Bone marrow (tissue), 2 donors: ENCODE measurements around the gene CDH4.

Experiments
- DNase-seq, 2 donors: peaks; one replicate each; lab custom pipeline; 2025; lab: John Stamatoyannopoulos, UW

The CDH4 gene

DNA sequence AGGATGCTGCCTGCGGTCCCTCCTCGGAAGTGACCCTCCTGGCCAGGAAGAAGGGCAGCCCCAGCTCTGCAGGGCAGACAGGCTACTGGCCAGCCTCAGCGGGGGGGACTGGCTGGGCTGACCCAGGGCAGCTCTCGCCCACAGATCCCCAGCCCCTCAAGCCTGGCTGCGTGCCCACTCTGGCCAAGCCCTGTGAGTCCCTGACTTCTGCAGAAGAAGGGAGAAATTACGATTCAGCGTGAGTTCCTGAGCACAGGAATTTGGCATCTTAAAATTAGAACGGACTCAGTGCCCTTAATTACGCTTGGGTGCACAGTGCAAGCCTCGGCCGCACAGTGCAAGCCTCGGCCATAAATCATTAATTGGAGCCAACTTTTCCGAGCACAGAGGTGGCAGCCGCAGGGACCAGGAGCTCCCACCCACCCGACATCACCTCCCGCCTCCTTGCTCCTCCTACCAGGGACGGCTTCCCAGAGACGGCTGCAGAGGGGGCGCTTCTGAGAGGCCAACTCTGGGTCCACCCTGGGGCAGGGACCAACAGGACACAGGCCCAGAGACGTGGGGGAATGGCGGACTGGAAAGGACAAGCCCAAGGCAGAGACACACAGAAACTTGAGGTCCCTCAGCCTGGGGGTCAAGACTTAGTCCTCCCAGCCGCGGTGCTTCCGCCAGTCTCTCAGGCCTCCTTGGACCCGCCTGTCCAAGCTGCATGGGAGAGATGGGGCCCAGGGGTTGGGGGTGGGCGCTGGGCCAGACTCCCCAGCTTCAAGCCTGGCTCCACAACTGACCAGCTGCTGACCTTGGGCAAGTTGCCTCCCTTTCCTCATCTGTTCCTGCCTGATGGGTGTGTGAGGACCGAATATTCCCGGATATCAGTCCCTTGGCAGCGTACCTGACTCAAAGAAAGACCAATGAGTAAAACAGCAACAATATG is 648.2 kb downstream of the CDH4 start:
- DNase-seq = no peak

DNA sequence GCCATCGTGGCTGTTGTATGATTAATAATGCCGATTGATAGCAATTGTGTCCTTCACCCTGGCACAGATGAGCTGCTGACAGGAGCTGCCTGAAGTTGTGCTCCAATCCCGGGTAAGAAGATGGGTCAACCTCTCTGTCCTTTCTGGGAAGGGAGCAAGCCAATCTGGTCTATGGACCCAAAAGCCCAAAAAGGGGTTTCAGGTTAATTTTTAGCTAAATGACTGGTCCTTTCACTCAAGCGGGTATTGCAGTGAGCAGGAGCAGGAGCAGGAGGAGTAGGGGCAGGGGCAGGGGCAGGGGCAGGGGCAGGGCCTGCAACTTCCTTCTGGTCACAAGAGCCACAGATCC is 648.9 kb downstream of the CDH4 start:
- no peak for DNase-seq

DNA sequence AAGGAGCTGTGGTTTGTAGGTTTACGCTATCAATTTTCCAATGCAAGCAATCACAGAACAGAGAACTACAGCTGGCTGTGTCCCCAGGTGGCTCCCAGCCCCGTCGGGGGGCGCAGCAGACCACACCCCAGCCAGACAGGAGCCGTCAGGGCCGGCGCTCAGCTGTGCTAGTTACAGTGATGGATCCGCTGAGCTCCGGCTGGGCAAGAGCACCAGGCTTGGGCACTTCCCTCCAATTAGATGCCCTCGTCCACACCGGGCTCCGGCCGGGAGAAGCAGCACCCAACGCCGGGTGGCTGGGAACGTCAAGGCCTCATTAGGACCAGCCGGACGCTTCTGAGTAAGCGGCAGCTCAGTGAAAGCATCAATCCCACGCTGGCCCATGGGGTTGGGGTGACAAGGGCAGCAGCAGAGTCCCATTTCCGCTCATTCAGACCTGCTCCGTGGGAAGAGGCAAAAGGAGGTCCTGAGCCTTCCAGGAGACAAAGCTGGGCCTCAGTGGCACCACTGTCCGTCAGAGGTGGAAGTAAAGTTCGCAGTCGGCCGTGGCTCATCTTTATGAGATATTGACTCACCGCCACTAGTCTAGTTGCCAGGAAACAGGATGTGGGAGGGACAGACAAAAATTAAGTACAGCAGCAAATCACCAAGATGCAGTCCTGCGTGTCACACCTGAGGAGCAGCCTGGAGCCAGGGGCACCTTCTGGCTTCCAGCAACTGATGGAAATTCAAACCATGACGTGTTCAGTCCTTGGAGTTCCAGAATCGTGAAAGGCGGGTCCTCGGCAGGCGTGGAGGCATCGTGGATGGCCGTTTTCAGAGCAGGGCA is 649.5 kb downstream of the CDH4 start:
- no peak for DNase-seq

- no peak for DNase-seq
Measured at GRCh38 chr20:61902221-61902869, 650.3 kb downstream of the CDH4 start.

- no peak for DNase-seq
Measured at GRCh38 chr20:61903575-61904340, 651.7 kb downstream of the CDH4 start.

DNA sequence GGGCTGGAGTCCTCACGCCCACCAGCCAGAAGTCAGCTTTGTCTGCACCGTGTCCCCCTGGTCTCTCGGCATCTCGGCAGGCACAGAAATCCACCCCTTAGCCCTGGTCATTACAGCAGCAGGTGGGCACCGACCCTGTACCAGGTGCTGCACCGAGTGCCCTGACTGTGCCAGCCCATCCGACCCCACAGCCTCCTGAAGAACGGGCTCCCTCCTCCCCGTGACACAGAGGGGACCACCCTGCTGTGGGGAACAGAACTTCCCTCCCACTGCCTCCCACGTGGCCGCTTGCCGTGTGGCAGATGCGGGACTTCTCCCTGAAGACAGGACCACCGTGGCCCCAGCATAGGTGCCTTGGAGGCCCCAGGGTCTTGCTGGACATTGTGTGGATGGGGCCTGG is 652.4 kb downstream of the CDH4 start:
- DNase-seq = no peak

DNA sequence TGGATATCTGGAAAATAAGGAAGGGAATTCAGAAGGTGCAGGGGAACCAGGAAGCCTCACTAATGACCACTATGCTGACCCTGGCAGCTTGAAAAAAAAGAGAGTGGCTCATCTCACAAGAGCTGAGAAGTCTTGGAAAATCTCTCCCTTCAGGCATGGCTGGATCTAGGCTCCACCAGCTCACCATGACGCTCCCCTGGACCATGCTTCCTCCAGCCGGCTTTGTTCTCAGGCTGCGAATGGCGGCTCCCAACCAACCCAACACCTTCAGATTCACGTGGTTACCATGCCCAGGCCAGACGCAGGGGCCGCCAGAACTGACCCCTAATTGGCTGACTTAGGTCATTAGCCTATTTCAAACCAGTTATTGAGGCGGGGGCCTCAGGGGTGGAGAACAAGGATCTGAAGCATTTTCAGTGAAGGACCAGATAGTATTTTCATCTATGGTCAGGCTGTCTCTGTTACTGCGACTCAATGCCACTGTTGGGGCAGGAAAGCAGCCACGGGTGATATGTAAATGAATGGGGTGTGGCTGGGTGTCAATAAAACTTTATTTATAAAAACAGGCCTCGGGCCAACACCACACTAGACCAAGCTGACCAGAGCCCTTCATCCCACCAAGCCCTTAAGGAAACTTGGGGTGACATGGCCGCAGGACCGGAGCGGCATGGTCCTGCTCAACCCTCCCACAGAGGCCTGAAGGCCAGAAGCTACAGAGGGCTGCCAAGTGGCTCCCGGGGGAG is 653.9 kb downstream of the CDH4 start:
- DNase-seq = no peak

DNA sequence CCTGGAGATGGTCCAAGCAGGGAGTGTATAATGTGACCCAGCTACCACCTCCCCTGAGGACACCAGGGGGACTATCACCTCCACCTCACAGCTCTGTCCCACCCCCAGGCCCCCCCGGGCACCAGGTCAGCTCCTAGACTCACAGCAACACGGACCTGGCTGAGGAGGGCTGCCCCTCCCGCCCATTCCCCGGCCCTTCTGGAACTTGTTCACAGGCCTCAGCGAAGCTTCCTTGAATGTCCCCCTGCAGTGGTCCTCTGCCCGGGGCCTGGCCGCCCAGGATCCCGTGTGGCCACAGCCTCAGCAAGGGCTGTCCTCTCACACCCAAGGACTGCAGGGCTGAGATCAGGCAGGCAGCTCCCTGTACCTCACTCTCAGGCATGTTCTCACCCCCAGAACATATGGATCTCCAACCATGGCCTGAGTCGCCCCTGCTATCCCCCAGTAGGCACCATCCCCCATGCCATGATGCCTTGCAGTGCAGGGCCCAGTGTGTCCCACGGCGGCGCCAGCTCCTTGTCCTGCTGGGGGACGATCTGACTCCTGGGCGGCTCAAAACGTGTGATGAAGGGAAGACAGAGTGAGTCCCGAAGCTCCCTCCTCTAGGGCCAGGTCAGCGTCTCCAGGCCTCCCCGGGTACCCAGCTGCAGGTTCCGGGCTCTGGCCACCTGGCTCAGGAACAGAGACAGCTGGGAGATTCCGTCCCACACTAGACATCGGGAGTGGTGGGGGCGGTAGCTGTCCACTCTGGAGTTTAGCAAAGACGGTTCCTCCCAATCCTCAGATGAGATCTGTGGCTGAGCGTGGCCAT is 655.2 kb downstream of the CDH4 start:
- no peak for DNase-seq

DNA sequence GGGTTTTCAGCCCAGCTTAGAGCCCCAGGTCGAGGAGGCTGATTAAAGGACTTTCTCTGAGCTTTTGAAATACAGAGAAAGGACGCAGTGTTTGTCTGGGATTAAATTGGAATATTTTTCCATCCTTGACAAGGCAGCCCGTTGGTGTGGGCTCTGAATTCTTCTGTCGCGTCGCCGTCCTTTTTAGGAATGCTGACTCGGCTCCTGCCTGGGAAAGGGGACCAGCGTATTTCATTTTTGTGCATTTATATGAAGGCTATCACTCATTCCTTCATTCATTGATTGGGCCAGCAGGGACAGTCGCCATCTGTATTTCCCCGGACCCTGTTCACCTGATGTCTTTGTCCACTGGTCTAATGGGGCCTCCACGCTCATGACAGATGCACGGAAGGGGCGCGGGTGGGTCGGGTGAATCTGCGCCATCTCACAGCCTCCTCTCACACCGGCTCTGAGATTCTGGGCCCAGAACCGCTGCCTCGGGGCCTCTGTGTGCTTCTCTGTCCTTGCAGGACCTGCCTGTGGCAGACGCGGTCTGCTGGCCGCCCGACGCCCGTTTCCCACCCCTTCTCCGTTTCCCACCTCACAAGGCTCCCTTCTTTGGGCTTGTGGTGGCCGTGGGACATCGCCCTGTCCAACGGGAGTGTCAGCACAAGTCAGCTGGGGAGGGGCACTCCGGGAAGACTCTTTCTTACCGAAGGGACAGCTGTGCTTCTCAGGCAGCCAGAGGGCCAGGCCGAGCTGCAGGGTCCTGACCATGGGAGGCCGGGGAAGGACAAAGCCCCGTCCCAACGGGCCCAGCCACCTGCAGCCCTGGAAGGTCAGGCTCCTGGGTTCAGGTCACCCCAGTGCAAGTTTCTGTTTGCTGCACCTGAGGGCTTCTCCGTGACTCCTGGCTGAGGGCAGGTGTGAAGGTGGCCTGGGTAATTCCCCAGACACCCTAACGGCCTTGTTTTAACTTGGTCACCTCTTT is 656.3 kb downstream of the CDH4 start:
- DNase-seq = no peak

- DNase-seq = no peak
Measured at GRCh38 chr20:61909028-61909427, 657.0 kb downstream of the CDH4 start.

DNA sequence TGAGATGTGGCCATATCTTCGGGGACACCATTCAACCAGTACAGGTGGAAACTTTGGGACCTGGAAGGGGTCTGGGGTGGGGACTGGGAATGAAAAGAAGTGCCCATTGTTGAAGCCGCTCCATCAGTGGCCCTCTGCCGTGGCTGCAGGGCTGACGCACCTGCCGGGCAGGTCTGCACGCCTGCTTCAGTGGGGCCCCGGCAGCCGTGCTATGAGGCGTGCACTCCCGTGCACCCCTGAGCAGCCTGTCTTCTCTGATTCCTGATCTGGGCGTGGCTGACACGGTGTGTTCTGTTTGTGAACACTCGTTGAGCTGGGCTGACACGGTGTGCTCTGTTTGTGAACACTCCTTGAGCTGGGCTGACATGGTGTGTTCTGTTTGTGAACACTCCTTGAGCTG is 657.8 kb downstream of the CDH4 start:
- no peak for DNase-seq

DNA sequence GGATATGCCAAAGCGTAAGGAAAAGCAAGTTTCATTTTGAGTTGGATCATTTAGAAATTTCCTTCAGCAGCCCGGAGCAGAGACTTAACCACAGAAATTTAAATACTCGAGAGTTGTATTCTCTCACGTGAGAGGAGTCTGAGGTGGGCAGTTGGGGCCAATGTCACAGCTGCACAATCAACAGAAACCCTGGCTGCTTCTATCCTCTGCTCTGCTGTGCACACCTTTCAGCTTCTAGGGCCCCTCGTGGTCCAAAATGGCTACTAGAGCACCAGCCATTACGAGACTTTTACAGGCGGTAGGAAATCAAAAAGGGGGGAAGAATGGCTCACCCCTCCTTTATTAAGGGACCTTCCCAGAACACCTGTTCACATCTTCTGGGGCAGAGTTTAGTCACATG is 659.8 kb downstream of the CDH4 start:
- no peak for DNase-seq

DNA sequence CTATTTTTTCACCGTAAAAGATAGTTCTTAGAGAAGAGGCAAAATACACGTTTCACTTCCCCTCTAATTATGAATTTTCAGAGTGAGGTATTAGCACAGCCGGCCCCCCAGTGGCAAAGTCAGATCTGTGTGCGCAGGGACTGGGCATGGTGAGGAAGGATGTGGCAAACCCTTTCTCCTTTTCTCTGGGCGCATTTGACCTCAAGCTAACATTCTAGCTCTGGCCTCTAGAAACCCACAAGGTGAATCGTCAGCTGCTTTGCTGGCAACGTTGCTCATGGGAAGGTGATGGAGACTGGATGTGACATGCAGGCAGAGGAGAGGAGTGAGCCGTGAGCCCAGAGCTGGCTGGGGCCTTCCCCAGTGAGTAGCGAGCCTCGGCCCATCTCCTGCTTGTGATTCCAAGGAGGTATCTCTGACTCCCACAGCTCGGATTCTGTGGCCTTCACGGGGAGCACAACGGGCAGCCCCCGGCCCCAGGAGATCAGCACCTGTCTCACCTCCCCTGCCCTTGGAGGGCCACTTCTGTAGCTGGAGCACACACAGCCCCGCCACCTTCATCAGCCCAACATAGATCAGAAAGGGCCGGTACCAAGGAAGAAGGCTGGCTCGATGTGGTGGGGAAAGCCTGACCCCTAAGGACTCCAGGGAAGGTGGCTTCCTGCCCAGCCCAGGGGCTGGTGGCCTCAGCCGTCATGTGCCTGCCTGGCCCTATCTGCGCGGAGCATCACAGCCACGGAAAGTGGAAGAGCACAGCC is 660.8 kb downstream of the CDH4 start:
- no peak for DNase-seq

- no peak for DNase-seq
Measured at GRCh38 chr20:61913423-61914225, 661.6 kb downstream of the CDH4 start.

DNA sequence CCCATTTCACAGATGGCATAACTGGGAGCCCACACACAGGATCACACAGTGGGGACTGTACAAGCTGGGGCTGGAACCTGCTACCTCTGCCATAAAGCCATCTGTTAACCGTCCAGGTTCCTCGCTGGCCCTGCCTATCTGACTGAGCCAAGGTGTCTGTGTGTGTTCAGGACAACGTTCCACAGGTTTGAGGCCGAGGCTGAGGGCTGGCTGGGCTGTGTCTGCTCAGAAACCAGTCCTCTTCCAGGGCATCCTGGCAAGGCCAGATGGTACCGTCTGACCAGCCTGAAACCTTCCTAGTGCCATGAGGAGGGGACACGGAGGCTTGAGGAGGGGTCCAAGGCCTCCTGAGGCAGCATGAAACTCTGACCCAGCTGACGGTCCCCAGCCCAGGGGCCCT is 663.0 kb downstream of the CDH4 start:
- no peak for DNase-seq

- no peak for DNase-seq
Measured at GRCh38 chr20:61916318-61916891, 664.3 kb downstream of the CDH4 start.

GRCh38 chr20:61917474-61918145 is 665.5 kb downstream of the CDH4 start:
- DNase-seq = no peak
